Epithelial cell of esophagus (primary cell): ENCODE measurements around the gene EXOC7.

Experiments used
- DNase-seq: peaks from one replicate; pipeline ENCODE4 v3.0.0; 2010; ENCODE audit warnings: low read depth
- H3K4me3 ChIP-seq: 2 replicates; pipeline ENCODE4 v1.5.1; 2011; ENCODE audit warnings: mild to moderate bottlenecking, low read length, control low read depth
- CTCF ChIP-seq: IDR thresholded peaks from 2 replicates; pipeline ENCODE4 v1.5.1; 2011; ENCODE audit warnings: low read depth, mild to moderate bottlenecking, low read length, control low read depth, inconsistent platforms; ENCODE audit not compliant: insufficient read depth; ENCODE audit errors: missing control alignments

The EXOC7 gene

GRCh38 chr17:76089680-76090516, 13.7 kb downstream of the EXOC7 start:
- TF ChIP-seq CTCF: no peak
- no peak for DNase-seq
- no peak overlapping the region for H3K4me3 ChIP-seq

GRCh38 chr17:76088868-76089576, 14.6 kb downstream of the EXOC7 start:
- TF ChIP-seq CTCF: no peak
- DNase-seq: no peak
- no peak overlapping the region for H3K4me3 ChIP-seq

DNA sequence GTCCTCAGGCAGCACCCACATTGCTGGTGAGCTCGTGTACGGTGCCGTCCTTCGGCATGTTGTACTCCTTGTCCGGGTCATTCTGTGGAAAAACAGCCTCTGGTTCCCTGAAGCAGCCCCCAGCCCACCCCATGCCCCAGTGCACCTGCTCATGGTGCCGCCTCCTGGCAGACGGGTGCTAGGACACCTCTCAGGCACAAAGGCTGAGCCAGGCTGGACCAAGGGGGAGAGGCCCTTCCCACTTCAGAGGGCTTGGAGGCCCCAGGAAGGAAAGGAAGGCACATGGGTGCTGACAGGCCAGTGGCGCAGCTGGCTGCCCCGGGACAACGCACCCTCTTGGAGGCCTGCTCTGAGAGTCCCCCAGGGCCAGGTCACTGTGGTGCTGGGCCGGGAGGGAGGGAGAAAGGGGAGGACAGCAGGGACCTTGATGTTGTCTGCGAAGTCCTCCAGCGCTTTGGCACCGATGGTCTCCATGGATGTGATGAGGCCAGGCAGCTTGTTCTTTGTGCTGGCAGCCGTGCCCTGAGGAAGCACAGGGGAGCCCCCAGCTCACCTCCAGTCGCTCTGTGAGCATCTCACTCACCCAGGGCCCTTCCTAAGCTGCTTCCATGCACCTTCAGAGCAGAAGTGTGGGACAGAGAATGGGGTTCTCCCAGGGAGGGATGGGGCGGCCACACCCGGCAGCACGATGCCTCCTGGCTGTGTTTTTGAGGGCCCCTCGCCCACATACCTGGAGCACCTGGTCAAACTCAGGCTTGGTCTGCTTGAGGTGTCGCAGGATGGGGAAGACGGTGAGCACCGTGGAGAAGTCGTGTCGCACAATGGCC, 15.3 kb downstream of the EXOC7 start:
- no peak for DNase-seq
- H3K4me3 ChIP-seq: no peak overlapping the region

DNA sequence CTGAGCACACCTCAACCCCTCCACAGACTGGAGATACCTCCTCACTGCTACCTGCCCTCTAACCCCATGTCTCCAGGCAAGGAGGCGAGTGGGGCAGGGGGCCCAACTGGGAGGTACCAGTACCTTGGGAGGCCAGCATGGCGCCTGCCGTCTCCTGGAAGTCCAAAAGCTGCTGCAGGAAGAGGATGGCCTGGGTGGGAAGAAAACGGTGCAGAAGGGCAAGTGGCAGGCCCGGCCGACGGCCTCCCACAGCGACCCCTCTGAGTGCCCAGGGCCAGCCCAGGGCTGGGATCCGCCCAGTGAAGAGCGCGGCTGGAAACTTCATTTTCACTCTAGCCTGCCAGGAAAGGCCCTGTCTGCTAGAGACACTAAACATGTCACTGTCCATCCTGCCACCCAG, 16.1 kb downstream of the EXOC7 start:
- DNase-seq: no peak
- no peak for TF ChIP-seq CTCF
- no peak overlapping the region for H3K4me3 ChIP-seq

More for the DNA sequence above, 15.3 kb downstream of the EXOC7 start:
- peak; percentile 9 for TF ChIP-seq CTCF

DNA sequence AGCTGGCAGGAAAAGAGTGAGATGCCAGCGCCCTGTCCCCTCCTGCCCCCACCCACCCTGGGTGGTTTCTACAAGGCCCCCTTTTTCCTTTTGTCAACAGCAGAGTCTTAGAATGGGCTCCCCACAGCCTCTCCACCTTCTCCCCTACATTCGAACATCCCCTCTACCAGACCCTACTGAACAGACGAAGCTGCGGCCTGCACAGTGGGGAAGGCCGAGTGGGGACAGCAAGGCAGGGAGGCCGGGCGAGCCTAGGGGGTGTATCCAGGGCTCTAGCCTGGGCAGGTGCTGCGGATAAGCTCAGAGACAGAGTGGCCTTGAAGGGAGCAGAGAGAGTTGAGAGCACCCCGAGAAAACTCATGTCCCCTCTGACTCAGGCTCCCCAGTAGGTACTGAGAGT, 17.2 kb downstream of the EXOC7 start:
- TF ChIP-seq CTCF: no peak
- DNase-seq: no peak
- H3K4me3 ChIP-seq: no peak overlapping the region

DNA sequence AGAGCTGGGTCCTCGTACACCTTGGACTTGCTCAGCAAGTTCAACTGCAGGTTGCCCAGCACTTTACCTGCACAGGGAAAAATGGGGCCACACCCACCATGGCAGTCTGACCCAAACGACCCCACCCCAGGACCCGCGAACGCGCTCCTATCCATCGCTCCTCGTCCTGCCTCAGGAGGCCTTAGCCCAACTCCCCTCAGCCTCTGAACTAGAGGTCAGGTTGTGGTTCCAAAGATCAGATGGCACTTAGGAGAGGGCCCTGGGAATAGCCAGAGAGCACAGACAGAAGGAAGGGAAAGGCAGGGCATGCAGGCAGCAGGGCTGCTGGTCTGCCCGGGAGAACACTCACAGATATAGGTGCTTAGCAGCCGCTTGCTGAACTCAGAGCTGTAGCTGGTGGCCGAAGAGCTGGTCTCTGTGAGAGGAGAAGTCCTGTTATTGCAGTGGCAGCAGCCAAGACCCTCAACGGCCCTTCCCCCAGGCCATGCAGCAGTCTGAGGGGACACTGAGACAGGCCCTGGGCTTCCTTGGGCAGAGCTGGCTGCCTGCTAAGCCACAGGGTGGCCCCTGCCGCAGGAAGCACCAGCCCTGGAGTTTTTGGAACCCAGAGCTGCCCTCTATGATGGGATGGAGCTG, 17.7 kb downstream of the EXOC7 start:
- DNase-seq: no peak
- no peak for TF ChIP-seq CTCF

More for the DNA sequence above, 17.7 kb downstream of the EXOC7 start:
- H3K4me3 ChIP-seq: no peak overlapping the region
